ENCODE results near the gene GRIP1.

Gene GRIP1

DNA sequence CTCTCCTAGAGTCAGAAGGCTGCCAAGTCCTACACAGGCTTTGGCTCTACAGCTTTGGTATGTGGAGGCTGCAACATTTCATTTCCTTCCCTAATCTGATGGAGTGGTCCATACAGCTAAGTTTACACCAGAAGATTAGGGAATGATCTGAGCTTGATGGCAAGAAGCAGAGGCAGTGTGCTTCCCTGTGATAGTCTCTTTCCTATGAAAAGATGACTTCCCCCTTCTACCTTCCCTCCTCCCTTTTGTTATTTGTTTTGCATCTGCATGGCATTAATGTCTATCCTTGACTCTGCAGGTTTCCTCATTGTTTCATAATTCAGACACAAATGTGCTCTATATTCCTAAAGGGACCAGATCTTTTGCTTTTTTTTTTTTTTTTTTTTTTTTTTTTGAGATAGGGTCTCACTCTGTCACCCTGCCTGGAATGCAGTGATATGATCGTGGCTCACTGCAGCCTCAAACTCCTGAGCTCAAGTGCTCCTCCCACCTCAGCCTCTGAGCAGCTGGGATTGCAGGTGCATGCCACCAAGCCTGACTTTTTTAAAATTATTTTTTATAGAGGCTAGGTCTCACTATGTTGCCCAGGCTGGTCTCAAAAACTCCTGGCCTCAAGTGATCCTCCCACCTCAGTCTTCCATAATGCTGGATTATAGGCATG is 76.3 kb downstream of the GRIP1 start:
- DNase-seq (ENCODE audit: insufficient read length, low spot score), result no peak
- no peak for TF ChIP-seq CTCF (IDR thresholded peaks at IDR 0.05; ENCODE audit: insufficient read depth, missing control alignments)
- no peak for FAIRE-seq

DNA sequence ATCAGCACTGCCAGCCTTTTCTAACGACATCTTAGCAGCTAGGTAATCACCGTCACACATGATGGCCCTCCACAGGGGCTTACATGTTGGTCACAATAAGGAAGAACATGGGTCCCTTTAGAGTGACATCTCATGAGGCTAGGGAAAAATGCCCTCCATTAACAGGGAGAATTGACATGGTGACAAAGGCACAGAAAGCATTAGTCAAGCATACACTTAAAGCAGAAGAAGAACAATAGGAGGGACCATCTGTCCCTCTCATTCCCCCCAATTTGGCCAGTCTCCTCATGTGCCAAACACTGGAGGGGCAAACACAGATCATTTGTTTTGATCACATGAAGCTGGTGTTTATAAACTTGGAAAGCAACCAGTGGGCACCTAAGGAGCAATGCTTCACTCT is 78.0 kb downstream of the GRIP1 start:
- DNase-seq (ENCODE audit: insufficient read length, low spot score), result no peak
- no peak for FAIRE-seq
- no peak for TF ChIP-seq CTCF (IDR thresholded peaks at IDR 0.05; ENCODE audit: insufficient read depth, missing control alignments)

GRCh38 chr12:66599816-66600215 is 79.1 kb downstream of the GRIP1 start:
- FAIRE-seq (no peak), DNase-seq (ENCODE audit: insufficient read length, low spot score) (no peak)
- TF ChIP-seq CTCF (IDR thresholded peaks at IDR 0.05; ENCODE audit: insufficient read depth, missing control alignments), result no peak

DNA sequence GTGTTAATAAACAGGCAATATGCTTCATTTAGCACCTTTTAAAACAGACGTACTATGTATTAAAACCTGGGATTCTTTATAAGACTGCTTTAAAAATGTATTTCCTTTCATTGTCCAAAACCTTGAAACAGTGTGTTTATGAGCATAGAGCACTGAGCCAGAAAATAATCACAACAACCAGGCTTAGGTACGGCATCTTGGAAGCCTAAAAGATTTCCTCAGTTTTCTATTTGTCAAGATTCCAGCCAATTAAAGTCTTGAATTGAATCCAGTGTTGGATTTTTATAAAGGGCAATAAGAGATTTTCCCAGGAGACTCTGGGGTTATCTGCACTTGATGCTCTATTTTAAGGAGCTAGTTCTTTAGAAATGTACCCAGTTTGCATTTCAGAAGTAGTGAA is 80.3 kb downstream of the GRIP1 start:
- TF ChIP-seq CTCF (IDR thresholded peaks at IDR 0.05; ENCODE audit: insufficient read depth, missing control alignments), result no peak
- no peak for DNase-seq (ENCODE audit: insufficient read length, low spot score)
- peak; percentile 46 for FAIRE-seq

DNA sequence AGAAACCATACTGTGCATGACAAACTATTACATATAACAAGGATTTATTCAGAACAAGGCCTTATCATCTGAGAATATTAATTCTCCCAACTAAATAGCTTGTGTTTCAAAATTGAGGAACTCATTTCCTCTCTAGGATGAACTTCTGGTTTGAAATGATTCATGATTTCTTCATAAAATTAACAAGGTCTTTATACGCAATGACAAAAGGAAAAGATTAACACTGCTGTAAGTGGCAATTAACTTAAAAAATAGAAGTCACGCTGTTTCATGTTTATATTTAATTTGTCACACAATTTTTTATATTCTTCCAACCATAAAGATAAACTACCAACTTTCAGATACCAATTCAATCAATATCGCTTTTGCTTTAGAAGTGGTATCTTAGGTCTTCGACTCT is 80.8 kb downstream of the GRIP1 start:
- FAIRE-seq (no peak), DNase-seq (ENCODE audit: insufficient read length, low spot score) (no peak)
- no peak for TF ChIP-seq CTCF (IDR thresholded peaks at IDR 0.05; ENCODE audit: insufficient read depth, missing control alignments)

DNA sequence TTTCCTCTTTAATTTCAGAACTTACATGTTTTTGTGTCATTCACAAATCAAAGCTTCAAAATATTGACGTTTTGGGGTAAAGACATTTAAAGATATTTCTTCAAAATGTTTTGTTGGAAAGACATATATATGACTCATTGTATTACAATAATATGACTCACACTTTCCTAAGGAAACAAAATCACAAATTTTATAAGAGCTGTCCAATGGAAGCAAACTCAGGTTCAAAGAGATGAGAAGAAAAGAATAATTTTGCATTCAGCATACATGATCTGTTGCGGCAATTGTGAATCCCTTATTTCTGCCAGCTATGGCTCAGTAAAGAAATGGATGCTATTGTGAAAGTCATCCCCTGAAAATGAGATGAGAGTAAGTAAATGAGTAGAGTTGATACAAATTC is 82.7 kb downstream of the GRIP1 start:
- DNase-seq (ENCODE audit: insufficient read length, low spot score) (no peak), FAIRE-seq (no peak)
- TF ChIP-seq CTCF (IDR thresholded peaks at IDR 0.05; ENCODE audit: insufficient read depth, missing control alignments), result no peak

- FAIRE-seq (no peak), DNase-seq (ENCODE audit: insufficient read length, low spot score) (no peak)
- TF ChIP-seq CTCF (IDR thresholded peaks at IDR 0.05; ENCODE audit: insufficient read depth, missing control alignments), result no peak
These were observed 84.2 kb downstream of the GRIP1 start for GRCh38 chr12:66594688-66595087.

Measured in D721Med (cell line).